ENCODE data around the gene RGMA. TPM values are rescaled to one million over a fixed set of nuclear protein-coding genes. Genes with fewer than 3 reads are reported as not detected.
A peak's percentile ranks its signal among the peaks of the same experiment; 100 is the strongest.

Gene RGMA
- total RNA-seq, 2 donors from 2014 or later, result 37.7 to 67.1 TPM

GRCh38 chr15:93037820-93038705 lies 50.9 kb downstream of the RGMA start:
- Mint-ChIP-seq H3K27ac (no peak overlapping the region), H3K9me3 (peaks cover 6% of the 10 kb centered on the region), H3K36me3 (ENCODE audit: low read depth) (peaks cover 16% of the 10 kb centered on the region), H3K4me1 (peaks cover 3% of the 10 kb centered on the region), H3K27me3 (ENCODE audit: insufficient read depth) (no peaks in the 10 kb centered on the region), H3K4me3 (no peak overlapping the region)
- Histone ChIP-seq H3K27ac (ENCODE audit: low read depth, low read length) (peak overlapping the region; percentile 88), H3K27me3 (ENCODE audit: control insufficient read depth, insufficient read depth, low read length, poor library complexity, severe bottlenecking) (no peaks in the 10 kb centered on the region), H3K9ac (ENCODE audit: extremely low read depth, low read length, poor library complexity, severe bottlenecking) (no peak overlapping the region), H3K36me3 (ENCODE audit: control insufficient read depth, insufficient read depth, low read length) (peaks cover 3% of the 10 kb centered on the region), H3K9me3 (ENCODE audit: control insufficient read depth, low read length) (no peaks in the 10 kb centered on the region), H3K4me3 (ENCODE audit: low read length) (no peak overlapping the region), H3K4me1 (ENCODE audit: control insufficient read depth, insufficient read depth, low read length) (no peaks in the 10 kb centered on the region)
- no peak for DNase-seq
- TF ChIP-seq, protein P1, sequence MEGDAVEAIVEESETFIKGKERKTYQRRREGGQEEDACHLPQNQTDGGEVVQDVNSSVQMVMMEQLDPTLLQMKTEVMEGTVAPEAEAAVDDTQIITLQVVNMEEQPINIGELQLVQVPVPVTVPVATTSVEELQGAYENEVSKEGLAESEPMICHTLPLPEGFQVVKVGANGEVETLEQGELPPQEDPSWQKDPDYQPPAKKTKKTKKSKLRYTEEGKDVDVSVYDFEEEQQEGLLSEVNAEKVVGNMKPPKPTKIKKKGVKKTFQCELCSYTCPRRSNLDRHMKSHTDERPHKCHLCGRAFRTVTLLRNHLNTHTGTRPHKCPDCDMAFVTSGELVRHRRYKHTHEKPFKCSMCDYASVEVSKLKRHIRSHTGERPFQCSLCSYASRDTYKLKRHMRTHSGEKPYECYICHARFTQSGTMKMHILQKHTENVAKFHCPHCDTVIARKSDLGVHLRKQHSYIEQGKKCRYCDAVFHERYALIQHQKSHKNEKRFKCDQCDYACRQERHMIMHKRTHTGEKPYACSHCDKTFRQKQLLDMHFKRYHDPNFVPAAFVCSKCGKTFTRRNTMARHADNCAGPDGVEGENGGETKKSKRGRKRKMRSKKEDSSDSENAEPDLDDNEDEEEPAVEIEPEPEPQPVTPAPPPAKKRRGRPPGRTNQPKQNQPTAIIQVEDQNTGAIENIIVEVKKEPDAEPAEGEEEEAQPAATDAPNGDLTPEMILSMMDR (conservative IDR thresholded peaks at IDR 0.05), result no peak
- 90 to 92% methylated on average over 11 to 18 of the region's 20 CpGs for WGBS, 2 experiments (ENCODE audit: insufficient coverage in 1 of 2, insufficient read length in 1 of 2)

GRCh38 chr15:93036951-93037819 lies 51.8 kb downstream of the RGMA start:
- H3K36me3 ChIP-seq (ENCODE audit: control insufficient read depth, insufficient read depth, low read length), result no peaks in the 10 kb centered on the region
- DNase-seq, result peak; percentile 65
- no peaks in the 10 kb centered on the region for H3K4me1 ChIP-seq (ENCODE audit: control insufficient read depth, insufficient read depth, low read length)
- Mint-ChIP-seq H3K27ac (no peak overlapping the region), H3K36me3 (ENCODE audit: low read depth) (peaks cover 10% of the 10 kb centered on the region), H3K9me3 (peaks cover 6% of the 10 kb centered on the region), H3K27me3 (ENCODE audit: insufficient read depth) (peaks cover 4% of the 10 kb centered on the region), H3K4me3 (no peak overlapping the region), H3K4me1 (peaks cover 3% of the 10 kb centered on the region)
- H3K27ac ChIP-seq (ENCODE audit: low read depth, low read length), result peak overlapping the region; percentile 88
- 92 to 93% methylated on average over 16 to 29 of the region's 29 CpGs for WGBS, 2 experiments (ENCODE audit: insufficient coverage in 1 of 2, insufficient read length in 1 of 2)
- TF ChIP-seq, protein P1 (conservative IDR thresholded peaks at IDR 0.05), result no peak
- H3K9ac ChIP-seq (ENCODE audit: extremely low read depth, low read length, poor library complexity, severe bottlenecking), result no peak overlapping the region
- H3K4me3 ChIP-seq (ENCODE audit: low read length), result no peak overlapping the region
- no peaks in the 10 kb centered on the region for H3K9me3 ChIP-seq (ENCODE audit: control insufficient read depth, low read length)
- H3K27me3 ChIP-seq (ENCODE audit: control insufficient read depth, insufficient read depth, low read length, poor library complexity, severe bottlenecking), result no peaks in the 10 kb centered on the region

DNA sequence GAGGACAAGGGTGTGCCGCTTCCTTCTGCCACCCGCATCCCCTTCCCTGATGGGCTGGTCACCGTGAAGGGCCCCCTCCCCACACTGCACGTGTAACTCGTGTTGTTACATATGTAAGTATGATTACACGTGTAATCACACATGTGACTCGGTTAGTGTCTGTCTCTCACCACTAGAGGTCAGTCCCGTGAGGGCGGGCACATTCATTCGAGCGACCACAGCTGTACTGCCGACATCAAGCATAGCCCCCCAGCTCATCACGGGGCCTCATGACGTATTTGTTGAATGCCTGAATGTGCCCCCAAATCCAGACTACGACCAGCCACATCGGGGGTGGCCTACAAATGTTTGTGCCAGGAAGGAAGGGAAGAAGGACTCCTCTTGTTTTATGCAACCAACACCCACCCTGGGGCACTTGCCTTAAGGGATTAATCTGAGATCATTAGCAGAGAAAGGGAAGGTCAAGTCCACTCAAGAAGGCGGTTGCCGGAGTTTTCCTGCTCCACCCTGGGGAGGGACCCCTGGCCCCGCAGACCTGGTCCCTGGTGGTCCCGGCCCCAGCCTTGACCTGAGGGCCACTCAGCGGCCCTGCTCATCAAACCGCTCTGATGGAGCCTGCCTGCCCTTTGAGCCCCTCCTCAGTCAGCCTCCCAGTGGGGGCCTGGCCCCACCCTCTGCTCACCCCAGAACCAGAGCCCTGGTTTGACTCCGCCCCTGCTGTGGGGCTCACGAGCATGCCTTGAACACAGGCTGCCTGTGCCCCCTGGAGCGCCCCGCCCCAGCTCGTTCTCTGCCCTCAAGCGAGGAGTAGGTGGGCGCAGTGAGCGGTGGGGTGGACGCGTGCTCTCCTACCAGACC lies 52.8 kb downstream of the RGMA start:
- H3K9me3 Mint-ChIP-seq, result peaks cover 6% of the 10 kb centered on the region
- peaks cover 3% of the 10 kb centered on the region for H3K4me1 Mint-ChIP-seq
- DNase-seq, result peak; percentile 83
- H3K27ac ChIP-seq (ENCODE audit: low read depth, low read length), result no peak overlapping the region
- peaks cover 10% of the 10 kb centered on the region for H3K36me3 Mint-ChIP-seq (ENCODE audit: low read depth)
- no peaks in the 10 kb centered on the region for H3K36me3 ChIP-seq (ENCODE audit: control insufficient read depth, insufficient read depth, low read length)
- H3K27me3 Mint-ChIP-seq (ENCODE audit: insufficient read depth), result peaks cover 4% of the 10 kb centered on the region
- TF ChIP-seq, protein P1 (conservative IDR thresholded peaks at IDR 0.05), result peak; percentile 83
- H3K4me3 Mint-ChIP-seq, result no peak overlapping the region
- H3K27ac Mint-ChIP-seq, result no peak overlapping the region
- no peaks in the 10 kb centered on the region for H3K4me1 ChIP-seq (ENCODE audit: control insufficient read depth, insufficient read depth, low read length)
- H3K4me3 ChIP-seq (ENCODE audit: low read length), result no peak overlapping the region
- no peak overlapping the region for H3K9ac ChIP-seq (ENCODE audit: extremely low read depth, low read length, poor library complexity, severe bottlenecking)
- no peaks in the 10 kb centered on the region for H3K27me3 ChIP-seq (ENCODE audit: control insufficient read depth, insufficient read depth, low read length, poor library complexity, severe bottlenecking)
- 77 to 82% methylated on average over 23 to 32 of the region's 32 CpGs for WGBS, 2 experiments (ENCODE audit: insufficient coverage in 1 of 2, insufficient read length in 1 of 2)
- H3K9me3 ChIP-seq (ENCODE audit: control insufficient read depth, low read length), result no peaks in the 10 kb centered on the region

Measured in endodermal cell (in vitro differentiated cells).